ENCODE measurements around the gene C8G. TPM values are rescaled to one million over a fixed set of nuclear protein-coding genes. Genes with fewer than 3 reads are reported as not detected.

The C8G gene
- total RNA-seq, 2 donors from 2014 or later, result 2.4 to 2.5 TPM

DNA sequence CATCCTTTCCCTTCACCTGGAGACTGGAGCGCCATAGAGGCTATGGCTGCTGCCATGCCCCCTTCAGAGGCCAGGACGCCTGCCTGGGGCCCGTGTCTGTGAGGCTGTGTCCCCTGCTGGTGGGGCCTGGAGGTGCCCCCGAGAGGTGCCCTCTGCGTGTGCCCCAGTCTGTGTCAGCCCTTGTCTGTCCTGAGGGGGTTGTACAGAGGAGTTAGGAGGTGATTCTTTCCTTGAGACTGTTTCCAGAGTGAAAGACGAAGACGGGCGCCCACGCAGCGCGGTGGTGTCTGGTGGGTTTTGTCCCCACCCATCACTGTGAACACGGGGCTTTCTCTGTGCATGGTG is 34.2 kb upstream of the C8G start:
- ATAC-seq, result peak in 1 of 2 donors; percentile 40
- Mint-ChIP-seq H3K4me1 (ENCODE audit: low read depth in 2 of 2) (peaks cover 2 to 17% of the 10 kb centered on the region in 2 donors), H3K27ac (no peak overlapping the region), H3K36me3 (peaks cover 3% of the 10 kb centered on the region), H3K4me3 (no peak overlapping the region), H3K27me3 (no peaks in the 10 kb centered on the region), H3K9me3 (no peaks in the 10 kb centered on the region)
- no peak for DNase-seq (ENCODE audit: low spot score)

DNA sequence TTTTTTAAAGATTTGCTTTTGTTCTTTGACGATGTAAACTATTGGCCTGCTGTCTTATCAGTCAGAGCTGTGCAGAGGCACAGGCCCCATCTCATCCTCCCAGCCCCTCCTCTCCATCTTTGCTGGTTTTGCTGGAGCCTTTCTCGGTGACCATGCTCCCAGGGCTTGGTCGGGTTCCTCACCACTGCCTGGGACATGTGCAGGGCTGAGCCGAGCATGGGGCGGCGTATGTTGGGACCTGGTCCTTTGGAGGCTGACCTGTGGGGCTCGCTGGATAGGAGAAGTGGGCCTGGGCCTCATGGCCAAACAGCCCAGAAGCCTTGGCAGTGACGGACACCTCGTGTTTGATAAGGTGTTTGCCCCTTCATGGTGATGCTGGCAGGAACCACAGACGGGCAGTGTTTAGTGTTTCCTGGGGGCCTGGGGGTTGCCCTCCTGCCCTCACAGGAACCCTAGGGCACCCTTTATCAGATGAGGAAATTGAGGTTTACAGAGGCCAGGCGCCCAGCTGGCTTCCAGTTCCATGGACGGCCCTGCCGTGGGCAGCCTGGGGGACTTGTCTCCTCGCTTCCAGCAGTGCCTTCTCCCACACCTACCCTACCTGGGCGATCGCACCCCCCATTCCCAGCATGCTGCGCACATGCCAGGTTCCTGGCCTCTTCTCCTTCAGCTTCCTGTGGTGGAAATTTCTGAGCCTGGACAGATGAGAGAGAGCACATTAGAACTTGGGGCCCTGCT is 31.2 kb upstream of the C8G start:
- H3K27ac Mint-ChIP-seq, result no peak overlapping the region

DNA sequence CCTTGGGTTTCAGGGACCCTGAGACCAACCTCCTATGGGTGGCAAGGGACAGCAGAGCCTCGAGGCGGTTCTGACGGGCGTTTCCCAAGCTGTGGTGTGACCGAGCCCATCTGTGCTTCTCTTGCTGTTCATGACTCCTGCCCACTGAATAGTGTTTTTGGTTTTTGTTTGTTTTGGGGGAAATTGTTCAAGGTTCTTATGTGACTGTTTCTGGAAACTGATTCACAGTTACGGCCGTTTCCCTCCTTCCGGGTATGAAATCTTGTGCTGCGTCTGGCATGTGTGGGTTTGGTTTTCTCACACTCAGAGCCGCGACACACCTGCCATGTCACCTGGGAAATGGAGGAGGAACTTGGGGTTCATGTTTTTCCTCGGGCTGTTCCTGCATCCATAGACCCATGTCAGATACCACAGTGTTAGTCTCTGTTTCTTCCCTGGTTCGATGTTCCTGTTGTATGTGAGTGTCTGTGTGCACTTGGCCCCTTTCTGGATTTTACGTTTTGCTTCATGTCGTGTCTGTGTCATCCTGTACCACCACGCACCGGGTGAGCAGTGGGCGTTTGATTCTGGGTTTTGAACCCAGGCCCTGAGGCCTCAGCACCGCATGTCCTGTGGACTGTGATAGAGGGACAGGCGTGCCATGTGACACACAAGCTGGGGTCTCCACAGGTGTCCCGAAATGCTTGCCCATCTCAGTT is 29.3 kb upstream of the C8G start:
- Mint-ChIP-seq H3K36me3 (peaks cover 22% of the 10 kb centered on the region), H3K4me3 (no peak overlapping the region), H3K27ac (no peak overlapping the region), H3K4me1 (ENCODE audit: low read depth in 2 of 2) (peaks cover 5 to 16% of the 10 kb centered on the region in 2 donors), H3K9me3 (no peaks in the 10 kb centered on the region), H3K27me3 (no peaks in the 10 kb centered on the region)
- DNase-seq (ENCODE audit: low spot score) (no peak), ATAC-seq (no peak)

More for the DNA sequence above, 31.2 kb upstream of the C8G start:
- DNase-seq (ENCODE audit: low spot score) (no peak), ATAC-seq (no peak)
- H3K4me1 Mint-ChIP-seq (ENCODE audit: low read depth in 2 of 2), result peaks cover 5 to 15% of the 10 kb centered on the region in 2 donors
- H3K4me3 Mint-ChIP-seq, result no peak overlapping the region
- no peaks in the 10 kb centered on the region for H3K27me3 Mint-ChIP-seq
- H3K36me3 Mint-ChIP-seq, result peaks cover 16% of the 10 kb centered on the region
- H3K9me3 Mint-ChIP-seq, result no peaks in the 10 kb centered on the region

DNA sequence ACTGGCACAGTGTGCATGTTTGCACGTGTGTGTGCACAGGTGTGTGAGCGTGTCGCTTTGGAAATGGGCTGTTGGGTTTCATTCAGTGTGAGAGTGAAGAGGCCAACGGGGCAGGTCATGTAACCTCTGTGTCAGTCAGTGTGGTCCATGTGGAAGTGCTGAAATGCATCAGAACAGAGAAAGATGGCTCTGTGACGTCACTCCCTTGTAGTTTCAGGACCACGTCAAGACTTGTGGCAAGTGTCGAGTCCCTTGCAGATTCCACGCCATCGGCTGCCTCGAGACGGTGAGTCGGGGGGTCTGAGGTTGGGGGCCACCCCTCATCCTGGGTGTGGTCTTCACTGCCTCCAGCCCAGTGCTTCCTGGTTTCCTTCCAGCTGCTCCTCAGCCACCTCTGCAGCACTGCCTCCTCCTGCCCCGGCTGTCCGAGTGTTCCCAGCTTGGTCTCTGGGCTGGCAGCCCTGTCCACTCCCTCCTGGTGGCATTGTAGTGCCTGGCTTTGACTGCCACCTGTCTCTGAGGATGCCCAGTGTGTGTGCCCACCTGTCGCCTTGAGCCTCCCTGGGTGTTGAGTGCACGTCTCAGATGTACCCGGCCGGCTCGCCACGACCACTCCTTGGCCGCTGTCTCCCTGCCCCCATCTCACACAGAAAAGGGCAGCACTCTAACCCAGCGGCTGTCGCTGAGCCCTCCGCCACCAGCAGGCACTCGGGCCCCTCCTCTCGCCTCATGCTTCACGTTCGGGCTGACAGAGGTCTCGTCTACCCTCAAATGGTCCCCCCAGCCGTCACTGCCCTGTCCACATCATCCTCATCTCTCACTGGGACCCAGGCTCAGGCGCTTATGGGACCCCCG is 28.5 kb upstream of the C8G start:
- H3K9me3 Mint-ChIP-seq, result no peaks in the 10 kb centered on the region
- DNase-seq (ENCODE audit: low spot score) (no peak), ATAC-seq (no peak)
- H3K27ac Mint-ChIP-seq, result peak overlapping the region in 1 of 2 donors; percentile 41
- H3K36me3 Mint-ChIP-seq, result peaks cover 22% of the 10 kb centered on the region
- H3K4me1 Mint-ChIP-seq (ENCODE audit: low read depth in 2 of 2), result peaks cover 5 to 15% of the 10 kb centered on the region in 2 donors
- no peak overlapping the region for H3K4me3 Mint-ChIP-seq
- H3K27me3 Mint-ChIP-seq, result no peaks in the 10 kb centered on the region

DNA sequence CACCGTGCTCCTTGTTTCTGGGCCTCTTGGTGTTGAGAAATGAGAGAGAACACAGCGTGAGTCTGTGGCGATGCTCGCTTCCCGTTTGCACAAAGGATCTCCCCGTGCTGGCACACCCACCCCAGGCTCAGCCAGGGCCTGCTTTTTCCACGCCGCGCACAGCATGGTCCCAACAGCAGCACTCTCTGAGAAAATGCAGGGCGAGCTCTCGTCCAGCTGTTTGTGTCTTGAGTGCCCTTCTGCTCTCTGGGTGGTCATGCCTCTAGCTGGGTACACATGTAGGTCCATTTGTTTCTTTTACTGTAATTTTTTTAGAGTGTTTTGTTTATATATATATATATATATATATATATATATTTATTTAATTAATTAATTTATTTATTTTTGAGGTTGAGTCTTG is 27.1 kb upstream of the C8G start:
- Mint-ChIP-seq H3K27ac (no peak overlapping the region), H3K9me3 (no peaks in the 10 kb centered on the region)

DNA sequence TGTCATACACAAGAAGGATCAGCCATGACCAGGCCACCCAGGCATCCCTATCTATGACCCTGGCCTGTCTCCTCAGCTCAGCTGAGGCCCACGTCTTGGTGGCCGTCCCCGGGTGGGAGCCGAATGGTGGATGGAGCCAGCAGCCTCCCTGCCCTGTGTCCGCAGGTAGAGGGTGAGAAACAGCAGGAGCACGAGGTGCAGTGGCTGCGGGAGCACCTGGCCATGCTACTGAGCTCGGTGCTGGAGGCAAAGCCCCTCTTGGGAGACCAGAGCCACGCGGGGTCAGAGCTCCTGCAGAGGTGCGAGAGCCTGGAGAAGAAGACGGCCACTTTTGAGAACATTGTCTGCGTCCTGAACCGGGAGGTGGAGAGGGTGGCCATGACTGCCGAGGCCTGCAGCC is 25.0 kb upstream of the C8G start:
- Mint-ChIP-seq H3K36me3 (peaks cover 22% of the 10 kb centered on the region), H3K9me3 (no peaks in the 10 kb centered on the region), H3K4me1 (ENCODE audit: low read depth in 2 of 2) (peaks cover 5 to 20% of the 10 kb centered on the region in 2 donors), H3K4me3 (no peak overlapping the region), H3K27me3 (no peaks in the 10 kb centered on the region), H3K27ac (no peak overlapping the region)
- ATAC-seq (no peak), DNase-seq (ENCODE audit: low spot score) (no peak)

More for the DNA sequence above, 27.1 kb upstream of the C8G start:
- H3K36me3 Mint-ChIP-seq, result peaks cover 22% of the 10 kb centered on the region
- no peaks in the 10 kb centered on the region for H3K27me3 Mint-ChIP-seq
- ATAC-seq (no peak), DNase-seq (ENCODE audit: low spot score) (no peak)
- H3K4me1 Mint-ChIP-seq (ENCODE audit: low read depth in 2 of 2), result peaks cover 5 to 17% of the 10 kb centered on the region in 2 donors
- no peak overlapping the region for H3K4me3 Mint-ChIP-seq

DNA sequence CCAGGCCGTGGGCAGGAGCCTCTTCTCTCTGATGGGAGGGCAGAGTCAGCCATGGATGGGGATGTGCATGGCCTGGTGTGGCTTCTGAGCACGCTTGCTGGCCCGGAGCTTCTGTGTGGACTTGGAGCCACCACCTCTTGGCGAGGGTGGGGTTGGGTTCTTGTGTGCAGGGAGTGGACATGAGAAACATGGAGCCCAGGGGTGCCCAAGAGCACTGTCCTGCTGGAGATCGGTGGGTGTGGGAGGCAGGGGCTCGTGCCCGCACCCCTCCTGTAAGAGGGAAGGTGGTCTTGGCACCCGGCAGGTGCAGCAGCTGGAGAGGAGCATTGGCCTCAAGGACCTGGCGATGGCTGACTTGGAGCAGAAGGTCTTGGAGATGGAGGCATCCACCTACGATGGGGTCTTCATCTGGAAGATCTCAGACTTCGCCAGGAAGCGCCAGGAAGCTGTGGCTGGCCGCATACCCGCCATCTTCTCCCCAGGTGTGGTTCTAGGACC is 24.3 kb upstream of the C8G start:
- ATAC-seq (no peak), DNase-seq (ENCODE audit: low spot score) (no peak)
- Mint-ChIP-seq H3K36me3 (peaks cover 20% of the 10 kb centered on the region), H3K27ac (peak overlapping the region in 1 of 2 donors; percentile 60), H3K4me3 (no peak overlapping the region), H3K9me3 (no peaks in the 10 kb centered on the region), H3K27me3 (no peaks in the 10 kb centered on the region), H3K4me1 (ENCODE audit: low read depth in 2 of 2) (peaks cover 4 to 20% of the 10 kb centered on the region in 2 donors)

DNA sequence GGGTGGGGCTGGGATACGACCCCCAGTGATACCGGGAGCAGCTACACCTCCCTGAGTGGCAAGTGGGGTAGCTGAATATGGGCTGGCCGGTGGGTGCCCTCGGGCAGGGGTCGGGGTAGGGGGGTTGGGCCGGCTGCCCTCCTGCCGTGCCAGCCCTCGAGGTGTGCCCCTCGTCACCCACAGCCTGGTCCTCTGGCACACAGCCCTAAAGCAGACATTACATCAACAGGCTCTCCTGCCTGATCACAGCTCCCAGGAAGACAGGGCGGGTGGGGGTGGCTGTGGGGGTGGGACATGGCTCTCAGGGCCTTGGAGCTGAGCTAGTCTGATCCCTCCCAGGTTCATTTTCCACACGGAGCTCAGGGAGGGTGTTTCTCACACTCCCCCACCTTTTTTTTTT is 23.7 kb upstream of the C8G start:
- Mint-ChIP-seq H3K27ac (no peak overlapping the region), H3K4me1 (ENCODE audit: low read depth in 2 of 2) (peaks cover 0 to 18% of the 10 kb centered on the region in 2 donors), H3K9me3 (no peaks in the 10 kb centered on the region), H3K4me3 (no peak overlapping the region), H3K27me3 (no peaks in the 10 kb centered on the region), H3K36me3 (peaks cover 16% of the 10 kb centered on the region)
- no peak for ATAC-seq
- DNase-seq (ENCODE audit: low spot score), result no peak

DNA sequence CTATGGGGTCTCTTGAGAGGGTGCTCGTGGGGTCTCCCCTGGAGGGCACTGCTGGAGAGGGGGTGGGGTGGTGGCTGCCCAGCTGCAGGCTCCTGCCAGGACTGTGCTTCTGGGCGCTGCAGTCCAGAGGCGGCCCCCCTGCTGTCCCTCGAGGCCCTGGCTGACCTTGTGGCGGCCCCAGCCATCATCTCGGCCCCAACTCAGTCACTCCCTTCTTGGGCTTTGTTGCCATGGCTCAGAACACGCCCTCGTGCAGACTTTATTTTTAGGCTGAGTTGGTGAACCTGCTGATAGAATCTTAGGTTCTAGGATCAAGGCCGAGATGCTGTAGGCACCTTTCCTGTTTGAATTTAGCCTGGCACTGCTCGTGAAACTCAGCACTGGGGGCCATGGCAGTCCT is 23.3 kb upstream of the C8G start:
- no peak for DNase-seq (ENCODE audit: low spot score)
- H3K27ac Mint-ChIP-seq, result no peak overlapping the region
- H3K27me3 Mint-ChIP-seq, result no peaks in the 10 kb centered on the region
- H3K4me3 Mint-ChIP-seq, result no peak overlapping the region
- no peaks in the 10 kb centered on the region for H3K9me3 Mint-ChIP-seq
- peaks cover 16% of the 10 kb centered on the region for H3K36me3 Mint-ChIP-seq
- ATAC-seq, result no peak
- H3K4me1 Mint-ChIP-seq (ENCODE audit: low read depth in 2 of 2), result peaks cover 0 to 19% of the 10 kb centered on the region in 2 donors

DNA sequence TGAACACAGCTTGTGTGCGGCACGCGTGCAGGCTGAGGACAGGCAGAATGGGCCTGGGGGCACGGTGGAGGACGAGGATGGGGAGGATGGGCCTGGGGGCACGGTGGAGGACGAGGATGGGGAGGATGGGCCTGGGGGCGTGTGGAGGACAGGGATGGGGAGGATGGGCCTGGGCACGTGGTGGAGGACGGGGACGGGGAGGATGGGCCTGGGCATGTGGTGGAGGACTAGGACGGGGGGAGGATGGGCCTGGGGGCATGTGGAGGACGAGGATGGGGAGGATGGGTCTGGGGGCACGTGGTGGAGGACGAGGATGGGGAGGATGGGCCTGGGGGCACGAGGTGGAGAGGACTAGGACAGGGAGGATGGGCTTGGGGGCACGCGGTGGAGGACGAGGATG is 22.5 kb upstream of the C8G start:
- no peaks in the 10 kb centered on the region for H3K9me3 Mint-ChIP-seq
- H3K27me3 Mint-ChIP-seq, result no peaks in the 10 kb centered on the region
- no peak overlapping the region for H3K4me3 Mint-ChIP-seq
- DNase-seq (ENCODE audit: low spot score) (no peak), ATAC-seq (no peak)
- peaks cover 11% of the 10 kb centered on the region for H3K36me3 Mint-ChIP-seq
- peak overlapping the region in 1 of 2 donors; percentile 48 for H3K27ac Mint-ChIP-seq
- H3K4me1 Mint-ChIP-seq (ENCODE audit: low read depth in 2 of 2), result peaks cover 0 to 15% of the 10 kb centered on the region in 2 donors

DNA sequence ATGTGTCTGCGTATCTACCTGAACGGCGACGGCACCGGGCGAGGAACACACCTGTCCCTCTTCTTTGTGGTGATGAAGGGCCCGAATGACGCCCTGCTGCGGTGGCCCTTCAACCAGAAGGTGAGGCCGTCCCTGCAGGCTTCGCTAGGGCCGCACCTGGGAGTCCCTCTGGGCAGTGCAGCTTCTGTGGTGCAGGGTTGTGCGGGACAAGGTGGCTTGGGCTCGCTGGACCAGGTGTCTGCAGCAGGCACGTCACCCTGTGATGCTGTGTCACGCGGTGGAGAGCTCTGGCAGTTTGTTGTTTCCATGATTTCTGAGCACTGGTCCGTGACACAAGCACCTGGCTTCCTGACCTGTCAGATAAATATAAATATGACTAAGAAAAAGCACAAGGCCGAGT is 21.2 kb upstream of the C8G start:
- peaks cover 12% of the 10 kb centered on the region for H3K36me3 Mint-ChIP-seq
- no peak overlapping the region for H3K27ac Mint-ChIP-seq
- H3K27me3 Mint-ChIP-seq, result no peaks in the 10 kb centered on the region
- no peaks in the 10 kb centered on the region for H3K9me3 Mint-ChIP-seq
- H3K4me1 Mint-ChIP-seq (ENCODE audit: low read depth in 2 of 2), result peaks cover 5 to 20% of the 10 kb centered on the region in 2 donors
- no peak overlapping the region for H3K4me3 Mint-ChIP-seq
- DNase-seq (ENCODE audit: low spot score) (no peak), ATAC-seq (no peak)

DNA sequence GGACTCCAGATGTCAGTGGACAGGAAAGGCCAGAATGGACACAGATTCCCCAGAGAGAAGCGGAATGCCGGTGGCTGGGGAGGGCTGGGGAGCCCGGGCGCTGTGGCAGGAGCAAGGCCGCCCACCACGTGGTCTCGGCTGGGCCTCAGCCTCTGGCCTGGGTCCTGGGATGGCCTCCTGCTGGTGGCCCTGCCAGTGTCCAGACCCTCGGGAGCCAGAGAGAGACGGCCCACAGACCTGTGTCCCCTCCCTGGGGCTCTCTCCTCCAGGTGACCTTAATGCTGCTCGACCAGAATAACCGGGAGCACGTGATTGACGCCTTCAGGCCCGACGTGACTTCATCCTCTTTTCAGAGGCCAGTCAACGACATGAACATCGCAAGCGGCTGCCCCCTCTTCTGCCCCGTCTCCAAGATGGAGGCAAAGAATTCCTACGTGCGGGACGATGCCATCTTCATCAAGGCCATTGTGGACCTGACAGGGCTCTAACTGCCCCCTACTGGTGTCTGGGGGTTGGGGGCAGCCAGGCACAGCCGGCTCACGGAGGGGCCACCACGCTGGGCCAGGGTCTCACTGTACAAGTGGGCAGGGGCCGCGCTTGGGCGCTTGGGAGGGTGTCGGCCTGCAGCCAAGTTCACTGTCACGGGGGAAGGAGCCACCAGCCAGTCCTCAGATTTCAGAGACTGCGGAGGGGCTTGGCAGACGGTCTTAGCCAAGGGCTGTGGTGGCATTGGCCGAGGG is 19.5 kb upstream of the C8G start:
- DNase-seq (ENCODE audit: low spot score), result no peak
- Mint-ChIP-seq H3K4me1 (ENCODE audit: low read depth in 2 of 2) (peaks cover 5 to 18% of the 10 kb centered on the region in 2 donors), H3K27me3 (no peaks in the 10 kb centered on the region), H3K9me3 (no peaks in the 10 kb centered on the region), H3K27ac (no peak overlapping the region), H3K36me3 (peaks cover 6% of the 10 kb centered on the region), H3K4me3 (no peak overlapping the region)
- no peak for ATAC-seq

DNA sequence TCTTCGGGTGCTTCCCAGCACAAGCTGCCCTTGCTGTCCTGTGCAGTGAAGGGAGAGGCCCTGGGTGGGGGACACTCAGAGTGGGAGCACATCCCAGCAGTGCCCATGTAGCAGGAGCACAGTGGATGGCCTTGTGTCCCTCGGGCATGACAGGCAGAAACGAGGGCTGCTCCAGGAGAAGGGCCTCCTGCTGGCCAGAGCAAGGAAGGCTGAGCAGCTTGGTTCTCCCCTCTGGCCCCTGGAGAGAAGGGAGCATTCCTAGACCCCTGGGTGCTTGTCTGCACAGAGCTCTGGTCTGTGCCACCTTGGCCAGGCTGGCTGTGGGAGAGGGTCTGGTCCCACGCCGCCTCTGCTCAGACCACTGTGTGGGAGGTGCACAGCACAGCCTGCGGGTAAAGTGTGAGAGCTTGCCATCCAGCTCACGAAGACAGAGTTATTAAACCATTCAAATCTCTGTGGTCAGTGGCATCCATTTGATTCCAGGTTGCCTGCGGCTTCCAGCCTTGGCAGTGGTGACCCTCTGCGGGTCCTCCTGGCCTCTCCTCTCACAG is 18.8 kb upstream of the C8G start:
- peaks cover 6% of the 10 kb centered on the region for H3K36me3 Mint-ChIP-seq
- no peak for ATAC-seq

More for the DNA sequence above, 18.8 kb upstream of the C8G start:
- H3K27ac Mint-ChIP-seq, result no peak overlapping the region
- no peak for DNase-seq (ENCODE audit: low spot score)
- H3K4me1 Mint-ChIP-seq (ENCODE audit: low read depth in 2 of 2), result peaks cover 5 to 18% of the 10 kb centered on the region in 2 donors
- no peak overlapping the region for H3K4me3 Mint-ChIP-seq
- H3K9me3 Mint-ChIP-seq, result no peaks in the 10 kb centered on the region
- H3K27me3 Mint-ChIP-seq, result no peaks in the 10 kb centered on the region
